ACC112 (cell line): Measurements from ENCODE around the gene MEA1.

Experiments
- H2AFZ ChIP-seq: fragments of 200-600 bp; sonication (generic); one replicate; pipeline ENCODE4 v1.6.0; 2017; ENCODE audit warnings: antibody characterized with exemption, low read length; ENCODE audit not compliant: unreplicated experiment
- H3K27ac ChIP-seq: fragments of 200-600 bp; sonication (generic); 2 replicates; pipeline ENCODE4 v1.5.1; 2014; ENCODE audit warnings: low read depth, mild to moderate bottlenecking, antibody characterized with exemption, low read length, moderate library complexity
- H3K27me3 ChIP-seq: fragments of 200-600 bp; sonication (generic); 2 replicates; pipeline ENCODE4 v1.6.1; 2014; ENCODE audit warnings: mild to moderate bottlenecking, antibody characterized with exemption, low read length, moderate library complexity, mixed read lengths; ENCODE audit not compliant: insufficient read depth
- H3K36me3 ChIP-seq: fragments of 200-600 bp; sonication (generic); 2 replicates; pipeline ENCODE4 v1.6.1; 2016; ENCODE audit warnings: mild to moderate bottlenecking, antibody characterized with exemption, low read length, moderate library complexity, mixed read lengths; ENCODE audit not compliant: insufficient read depth
- H3K4me1 ChIP-seq: fragments of 200-600 bp; sonication (generic); one replicate; pipeline ENCODE4 v1.6.1; 2016; ENCODE audit warnings: low read length, mixed read lengths; ENCODE audit not compliant: insufficient read depth, unreplicated experiment, control insufficient read depth
- H3K4me3 ChIP-seq: fragments of 200-600 bp; sonication (generic); 2 replicates; pipeline ENCODE4 v1.5.1; 2014; ENCODE audit warnings: mild to moderate bottlenecking, low read depth, low read length
- H3K79me2 ChIP-seq: fragments of 200-600 bp; sonication (generic); one replicate; pipeline ENCODE4 v1.6.0; 2016; ENCODE audit warnings: low read length; ENCODE audit not compliant: control insufficient read depth, unreplicated experiment, insufficient read depth

Gene MEA1

DNA sequence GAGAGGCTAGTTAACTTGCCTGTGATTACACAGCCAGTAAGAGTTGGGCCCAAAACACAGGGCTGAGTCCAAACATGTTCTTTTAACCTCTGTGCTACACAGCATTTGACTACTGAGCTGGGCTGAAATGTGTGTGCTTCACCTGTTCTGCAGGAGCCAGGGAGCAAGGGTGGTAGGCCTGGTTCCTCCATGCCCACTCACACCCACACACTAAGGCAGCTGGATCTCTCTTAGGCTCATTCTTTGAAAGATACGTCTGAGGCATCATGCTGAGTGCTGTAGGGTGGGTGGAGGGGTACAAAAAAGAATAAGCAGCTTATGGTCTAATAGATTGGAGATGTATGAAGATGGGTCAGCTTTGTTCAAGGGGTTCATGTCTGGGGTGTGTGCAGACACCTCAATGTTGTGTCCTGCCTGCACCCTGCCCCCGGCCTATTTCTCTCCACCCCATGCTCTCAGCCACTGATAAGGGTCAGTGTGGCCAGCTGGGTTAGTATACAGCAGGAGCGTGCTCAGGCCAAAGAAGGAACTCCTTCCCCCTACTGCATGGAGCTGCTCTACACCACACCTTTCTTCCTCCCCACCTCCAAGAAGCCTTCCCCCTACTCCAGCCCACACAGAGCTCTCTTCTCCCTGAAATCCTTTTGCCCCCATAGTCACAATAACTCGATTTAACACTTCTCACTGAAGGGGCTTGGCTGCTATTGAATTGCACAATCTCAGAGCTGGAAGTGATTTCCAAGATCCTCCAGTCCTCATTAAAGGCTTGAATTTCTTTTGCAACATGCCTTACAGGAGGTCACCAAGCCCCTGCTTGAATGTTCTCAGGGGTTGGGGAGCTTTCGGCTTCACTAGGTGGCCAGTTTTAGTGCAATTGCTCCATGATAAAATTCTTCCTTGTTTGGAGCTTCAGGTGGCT lies 26.0 kb downstream of the MEA1 start:
- H3K4me1 ChIP-seq, result peaks cover 26% of the 10 kb centered on the region
- no peak overlapping the region for H2AFZ ChIP-seq
- H3K27me3 ChIP-seq, result no peaks in the 10 kb centered on the region
- H3K79me2 ChIP-seq, result peaks cover 14% of the 10 kb centered on the region
- no peak overlapping the region for H3K4me3 ChIP-seq
- no peaks in the 10 kb centered on the region for H3K36me3 ChIP-seq
- H3K27ac ChIP-seq, result no peak overlapping the region

DNA sequence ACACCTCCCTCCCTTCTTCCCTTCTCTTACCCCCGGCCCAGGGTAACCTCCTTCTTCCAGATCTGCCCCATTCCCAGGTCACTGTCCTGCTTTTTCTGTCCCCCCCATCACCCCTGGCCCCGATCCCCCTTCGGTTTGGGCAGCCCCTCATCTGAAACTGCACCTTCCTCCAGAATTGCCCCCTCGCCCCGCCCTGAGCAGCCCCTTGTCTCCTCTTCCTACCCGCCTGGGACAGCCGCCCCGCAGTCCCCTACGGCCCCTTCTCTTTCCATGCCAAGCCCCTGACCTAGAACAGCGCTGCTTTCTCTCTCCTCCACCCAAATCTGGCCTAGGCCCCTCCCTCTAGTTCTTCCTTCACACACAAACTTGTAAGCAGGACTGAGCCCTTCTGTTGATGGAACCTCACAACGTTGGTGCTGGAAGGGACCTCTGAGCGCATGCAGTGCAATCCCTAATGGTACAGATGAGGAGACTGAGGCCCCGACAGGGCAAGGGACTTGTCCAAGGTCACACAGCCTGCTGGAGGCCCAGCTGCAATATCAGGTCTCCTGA lies 28.7 kb downstream of the MEA1 start:
- H3K4me3 ChIP-seq, result peak overlapping the region; percentile 90
- peak overlapping the region; percentile 39 for H2AFZ ChIP-seq
- H3K4me1 ChIP-seq, result peaks cover 26% of the 10 kb centered on the region
- H3K27ac ChIP-seq, result no peak overlapping the region
- no peaks in the 10 kb centered on the region for H3K27me3 ChIP-seq
- H3K79me2 ChIP-seq, result peaks cover 14% of the 10 kb centered on the region
- no peaks in the 10 kb centered on the region for H3K36me3 ChIP-seq

DNA sequence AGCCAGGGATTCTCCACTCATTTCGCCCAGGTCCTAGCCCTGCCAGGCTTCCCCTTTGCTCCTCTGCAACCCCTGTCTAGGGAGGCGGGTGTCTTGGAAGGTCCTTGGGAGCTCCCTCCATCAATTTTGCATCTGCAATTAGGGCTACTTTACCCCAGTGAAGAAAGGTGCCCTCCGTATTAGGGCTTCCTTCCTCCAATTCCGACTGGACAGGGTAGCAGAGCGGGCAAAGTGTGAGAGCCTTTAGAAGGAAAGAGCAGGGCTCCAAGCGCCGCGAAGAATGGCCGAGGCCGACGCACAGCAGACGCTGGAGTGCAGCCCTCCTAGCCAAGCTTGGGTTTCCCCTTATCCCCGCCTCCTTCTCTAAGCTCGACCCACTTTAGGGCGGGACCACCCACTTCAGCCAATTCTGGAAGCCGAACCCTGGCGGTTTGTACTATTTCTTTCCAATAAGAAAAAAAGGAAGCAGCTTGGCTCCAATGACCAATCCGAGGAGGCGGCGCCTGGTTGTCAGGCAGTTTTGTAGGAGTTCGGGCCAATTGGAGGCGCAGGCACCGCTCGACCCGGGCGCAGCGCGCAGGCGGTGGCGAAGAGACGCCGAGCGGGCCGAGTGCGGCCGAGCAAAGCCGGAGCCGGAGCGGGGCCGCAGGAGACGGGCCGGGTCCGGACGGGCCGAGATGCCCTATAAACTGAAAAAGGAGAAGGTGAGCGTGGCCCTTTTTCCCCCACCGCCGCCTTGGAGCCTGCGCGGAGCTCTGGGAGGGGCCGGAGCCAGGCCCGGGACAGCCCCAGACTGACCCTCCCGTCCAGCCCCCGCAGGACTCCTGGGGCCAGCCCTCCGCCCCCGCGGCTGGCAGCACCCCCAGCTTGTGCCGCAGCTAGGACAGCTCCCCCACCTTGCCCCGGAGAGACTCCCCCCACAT lies 29.5 kb downstream of the MEA1 start, which contains the start of gene PPP2R5D:
Gene PPP2R5D (plus strand): TSS at position 570 of the 923 bp plus-strand sequence. CDS start 108 bp downstream, at position 678.
- Histone ChIP-seq H3K79me2 (peaks cover 14% of the 10 kb centered on the region), H3K4me1 (peaks cover 33% of the 10 kb centered on the region), H3K27me3 (no peaks in the 10 kb centered on the region), H3K4me3 (peak within 1 kb of the TSS; percentile 90), H3K27ac (no peak within 1 kb of the TSS; the same call in 1 of the 2 replicates), H3K36me3 (no peaks in the 10 kb centered on the region), H2AFZ (peak within 1 kb of the TSS; percentile 39)

DNA sequence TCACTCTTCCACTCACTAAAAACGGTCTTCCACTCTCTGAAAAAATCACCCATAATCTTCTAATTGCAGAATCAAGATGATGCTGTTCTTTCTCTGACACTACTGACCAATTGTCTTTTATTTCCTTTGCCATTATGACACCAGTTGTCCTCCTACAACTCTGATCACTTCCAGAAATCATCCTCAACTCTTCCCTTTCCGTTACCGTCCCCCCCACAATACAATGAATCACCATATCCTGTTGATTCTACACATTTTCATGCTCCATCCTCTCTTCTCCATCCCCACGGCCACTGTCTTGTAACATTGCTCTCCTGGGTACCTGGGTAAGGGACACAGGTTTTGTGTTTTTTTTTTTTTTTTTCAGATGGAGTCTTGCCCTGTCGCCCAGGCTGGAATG lies 31.9 kb downstream of the MEA1 start:
- no peak overlapping the region for H3K4me3 ChIP-seq
- no peaks in the 10 kb centered on the region for H3K27me3 ChIP-seq
- no peak overlapping the region for H3K27ac ChIP-seq
- H3K79me2 ChIP-seq, result peaks cover 30% of the 10 kb centered on the region
- H3K4me1 ChIP-seq, result peaks cover 31% of the 10 kb centered on the region
- H3K36me3 ChIP-seq, result no peaks in the 10 kb centered on the region
- H2AFZ ChIP-seq, result no peak overlapping the region

DNA sequence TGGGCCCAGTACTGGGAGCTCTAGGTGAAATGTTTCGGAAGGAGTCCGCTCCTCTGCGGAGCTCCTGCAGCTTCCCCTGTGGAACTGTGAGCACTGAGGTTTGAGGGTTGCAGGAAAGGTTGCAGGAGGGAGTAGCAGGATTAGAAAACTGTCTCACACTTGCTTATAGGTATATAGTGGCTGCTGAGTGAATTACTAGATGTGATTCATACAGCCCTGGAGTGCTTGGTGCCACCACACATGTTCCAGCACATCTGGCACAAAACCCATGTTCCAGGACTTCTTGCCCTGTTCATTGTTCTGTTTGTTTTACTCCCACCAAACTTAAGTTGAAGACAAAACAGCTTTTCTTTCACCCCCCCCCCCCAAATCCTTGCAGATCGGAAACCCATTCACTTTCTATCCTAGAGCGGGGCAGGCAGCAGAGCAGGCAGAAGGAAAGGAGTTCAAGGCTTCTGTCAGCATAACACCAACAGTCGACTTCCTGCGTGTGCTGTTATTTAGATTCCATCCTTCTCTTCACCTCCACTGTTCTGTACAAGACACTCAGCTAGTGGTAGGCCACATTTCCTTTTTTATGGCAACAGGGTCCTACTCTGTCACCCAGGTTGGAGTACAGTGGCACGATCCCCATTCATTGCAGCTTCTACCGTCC lies 34.1 kb downstream of the MEA1 start:
- H3K4me1 ChIP-seq, result peaks cover 14% of the 10 kb centered on the region
- H3K36me3 ChIP-seq, result no peaks in the 10 kb centered on the region
- no peaks in the 10 kb centered on the region for H3K27me3 ChIP-seq
- H3K27ac ChIP-seq, result peak overlapping the region; percentile 38
- H3K4me3 ChIP-seq, result peak overlapping the region; percentile 83
- H2AFZ ChIP-seq, result peak overlapping the region; percentile 78
- peaks cover 17% of the 10 kb centered on the region for H3K79me2 ChIP-seq

DNA sequence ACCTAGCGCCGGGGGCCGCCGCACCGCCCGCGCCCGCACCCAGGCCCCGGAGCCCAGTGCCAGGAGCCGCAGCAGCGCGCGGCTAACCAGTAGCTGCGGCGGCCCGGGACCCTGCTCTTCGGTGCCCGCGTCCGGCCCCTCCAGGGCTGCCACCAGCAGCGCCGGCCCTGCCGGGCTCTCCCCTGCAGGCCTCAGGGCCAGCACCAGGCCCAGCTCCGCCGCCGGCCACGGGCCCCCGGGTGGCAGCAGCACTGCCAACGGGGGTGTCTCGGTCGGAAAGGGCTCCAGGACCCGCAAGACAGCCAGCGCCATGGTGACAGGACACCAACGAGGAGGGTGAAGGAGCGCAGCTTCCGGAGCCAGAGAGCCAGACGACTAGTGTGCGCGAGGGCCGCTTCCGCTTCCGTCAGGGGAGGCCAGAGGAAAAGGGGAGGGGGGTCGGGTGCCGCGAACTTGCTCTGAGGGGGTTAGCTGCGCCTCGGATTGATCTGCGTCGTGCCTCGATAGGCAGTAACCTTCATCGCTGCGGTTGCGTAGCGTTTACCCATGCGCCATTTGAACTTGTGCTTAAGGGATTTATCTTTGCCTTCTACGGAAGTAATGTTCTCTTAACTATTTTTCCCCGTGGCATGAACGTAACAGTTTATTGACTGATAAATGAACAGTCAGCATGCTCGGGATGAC lies 34.8 kb downstream of the MEA1 start, which contains the start of gene PEX6:
Gene PEX6 (minus strand): TSS at position 343 of the 684 bp plus-strand sequence. CDS start 31 bp downstream, at position 312.
- Histone ChIP-seq H3K4me1 (peaks cover 14% of the 10 kb centered on the region), H3K4me3 (peak within 1 kb of the TSS; percentile 83), H3K27me3 (no peaks in the 10 kb centered on the region), H3K36me3 (no peaks in the 10 kb centered on the region), H3K27ac (peak within 1 kb of the TSS; percentile 38), H2AFZ (peak within 1 kb of the TSS; percentile 78), H3K79me2 (peaks cover 17% of the 10 kb centered on the region)

DNA sequence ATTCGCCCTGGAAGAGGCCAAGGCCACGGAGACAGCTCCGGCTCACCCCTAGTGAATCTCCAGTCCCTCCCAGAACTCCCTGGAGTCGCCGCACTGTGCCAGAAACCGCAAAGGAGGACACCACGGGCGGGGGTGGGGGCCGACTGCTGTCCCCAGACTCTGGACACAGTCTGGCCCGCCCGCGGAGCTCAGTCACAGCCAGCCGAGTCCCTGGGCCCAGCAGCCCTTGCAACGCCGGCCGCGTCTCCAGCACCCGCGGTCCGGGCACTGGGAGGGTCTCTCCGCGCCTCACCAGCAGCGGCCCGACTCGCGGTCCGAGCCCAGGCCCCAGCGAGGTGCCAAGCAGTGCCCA lies 35.3 kb downstream of the MEA1 start:
- Histone ChIP-seq H3K4me3 (peak overlapping the region; percentile 83), H3K4me1 (peaks cover 14% of the 10 kb centered on the region), H3K27ac (peak overlapping the region; percentile 38; the same call in 1 of the 2 replicates), H2AFZ (peak overlapping the region; percentile 78), H3K36me3 (no peaks in the 10 kb centered on the region), H3K79me2 (peaks cover 17% of the 10 kb centered on the region), H3K27me3 (no peaks in the 10 kb centered on the region)

DNA sequence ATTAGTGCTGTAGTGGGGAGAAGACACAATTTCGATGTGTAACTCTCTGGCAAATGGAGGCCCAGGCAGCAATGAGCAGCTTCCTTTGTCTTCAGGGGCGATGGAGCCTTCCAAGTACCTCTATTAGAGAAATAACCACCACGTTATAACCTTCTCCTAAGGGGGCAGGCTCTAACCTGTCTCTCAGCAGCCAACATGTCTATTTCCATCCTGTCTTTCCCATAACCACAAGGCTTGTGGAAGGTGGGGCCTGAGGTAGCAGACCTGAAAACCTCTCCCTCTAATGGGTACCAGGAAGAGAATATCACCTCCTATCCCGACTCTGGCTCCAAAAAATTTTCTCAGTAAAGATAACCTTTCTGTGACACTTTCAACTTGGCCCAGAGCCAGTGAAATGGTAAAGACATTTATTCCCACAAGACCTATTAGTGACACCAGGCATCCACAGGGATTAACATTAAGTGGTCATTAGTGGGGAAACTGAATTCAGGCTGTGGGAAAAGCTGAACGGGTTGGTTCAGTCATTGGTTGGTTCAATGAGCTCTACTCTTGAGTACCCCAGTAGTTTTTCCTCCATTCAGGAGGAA lies 38.7 kb downstream of the MEA1 start:
- Histone ChIP-seq H2AFZ (no peak overlapping the region), H3K79me2 (peaks cover 17% of the 10 kb centered on the region), H3K4me3 (no peak overlapping the region), H3K27me3 (no peaks in the 10 kb centered on the region), H3K4me1 (peaks cover 25% of the 10 kb centered on the region), H3K27ac (no peak overlapping the region), H3K36me3 (no peaks in the 10 kb centered on the region)

DNA sequence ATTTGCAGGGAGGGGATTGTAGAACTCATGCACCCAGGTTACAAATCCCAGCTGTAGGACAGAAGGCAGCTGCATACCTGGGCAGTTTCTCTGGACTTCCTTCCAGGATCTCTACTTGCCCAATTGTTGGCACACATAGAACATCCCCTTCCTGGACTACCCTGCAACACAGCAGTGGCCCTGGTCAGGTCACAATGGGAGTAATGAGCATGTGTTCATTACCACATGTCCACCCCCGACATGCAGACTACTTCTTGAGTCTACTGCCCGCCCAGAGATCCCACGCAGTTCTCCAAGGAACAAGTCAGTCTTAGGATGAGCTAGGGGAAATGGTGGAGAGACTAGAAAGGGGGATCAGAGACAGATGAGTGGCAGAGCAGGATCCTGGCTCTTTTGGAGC lies 39.8 kb downstream of the MEA1 start:
- no peak overlapping the region for H3K4me3 ChIP-seq
- H3K27me3 ChIP-seq, result no peaks in the 10 kb centered on the region
- peaks cover 17% of the 10 kb centered on the region for H3K79me2 ChIP-seq
- H3K27ac ChIP-seq, result no peak overlapping the region
- H3K4me1 ChIP-seq, result peaks cover 18% of the 10 kb centered on the region
- no peaks in the 10 kb centered on the region for H3K36me3 ChIP-seq
- H2AFZ ChIP-seq, result no peak overlapping the region
